ENCODE measurements around the gene C1orf198.
"Not testable (repeated sequence)": the region's sequence is repeated elsewhere in the genome, so short reads cannot be mapped to it uniquely, and the experiment has no call there.

C1orf198 gene

GRCh38 chr1:230858918-230859729, 9.2 kb downstream of the C1orf198 start:
- no peak for DNase-seq

DNA sequence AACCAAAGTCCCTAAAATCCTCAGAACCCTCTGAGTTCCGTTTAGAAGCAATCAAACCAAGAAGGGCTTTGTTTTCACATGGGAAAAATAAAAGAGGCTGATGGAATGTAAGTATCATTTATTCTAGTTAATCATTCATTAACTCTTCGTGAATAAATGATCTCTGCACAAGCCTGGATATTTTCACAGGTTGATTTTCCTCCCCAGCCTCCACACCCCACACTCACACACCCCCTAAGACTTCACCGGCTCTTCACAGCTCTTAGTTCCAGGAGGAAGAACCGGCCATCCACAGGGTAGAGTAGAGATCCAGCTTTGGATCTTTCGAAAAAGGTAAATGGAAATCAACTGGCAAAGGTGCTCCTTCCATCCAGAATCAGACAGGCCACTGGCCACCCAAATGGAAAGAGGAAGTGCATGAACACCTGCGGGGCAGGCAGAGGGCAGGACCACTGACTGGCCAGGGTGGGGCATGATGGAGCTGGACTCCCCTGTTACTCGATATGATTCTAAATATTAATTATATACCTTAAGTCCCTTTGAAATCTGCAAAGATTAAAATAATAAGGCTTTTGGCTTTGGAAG, 10.0 kb downstream of the C1orf198 start:
- DNase-seq, result no peak

DNA sequence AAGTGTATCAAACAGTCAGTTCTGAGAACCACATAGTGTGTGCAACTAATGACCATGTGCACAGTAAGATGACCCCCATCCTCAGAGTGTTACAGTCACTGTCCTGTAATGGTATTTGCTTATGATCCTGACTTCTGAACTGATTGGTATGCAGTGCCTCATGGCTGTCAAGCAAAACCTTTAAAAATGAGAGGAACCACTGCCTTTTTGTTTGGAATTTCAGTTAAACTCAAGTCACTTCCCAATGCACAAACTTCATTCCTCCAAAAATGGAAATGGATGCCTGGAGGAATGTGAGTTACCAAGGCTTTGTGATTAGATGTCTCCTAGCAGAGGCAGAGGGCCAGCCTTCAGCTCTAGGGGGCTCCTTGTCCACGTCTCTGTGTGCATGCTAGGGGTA, 10.5 kb downstream of the C1orf198 start:
- DNase-seq, result no peak

GRCh38 chr1:230857077-230857476, 11.2 kb downstream of the C1orf198 start:
- no peak for DNase-seq

DNA sequence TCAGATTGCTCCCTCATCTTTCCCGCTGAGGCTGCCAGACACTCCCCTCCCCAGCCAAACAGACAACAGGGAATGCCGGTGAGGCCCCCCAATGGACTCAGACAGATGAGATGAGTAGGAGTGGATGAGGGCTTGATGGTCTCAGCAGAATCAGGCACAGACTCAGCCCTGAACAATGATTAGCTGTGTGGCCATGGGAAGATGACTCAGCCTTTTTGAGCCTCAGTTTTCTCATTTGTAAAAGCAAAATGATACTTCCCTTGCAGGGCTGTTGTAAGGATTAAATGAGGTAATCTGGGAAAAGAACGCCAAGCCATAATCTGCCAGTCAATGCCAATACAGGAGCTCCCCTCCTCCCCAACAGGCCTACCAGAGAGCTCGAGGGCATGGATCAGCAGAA, 12.4 kb downstream of the C1orf198 start:
- no peak for DNase-seq

GRCh38 chr1:230854423-230854822, 13.9 kb downstream of the C1orf198 start:
- DNase-seq, result no peak

GRCh38 chr1:230853731-230854130, 14.6 kb downstream of the C1orf198 start:
- DNase-seq, result no peak

GRCh38 chr1:230852959-230853358, 15.4 kb downstream of the C1orf198 start:
- DNase-seq, result no peak

- no peak for DNase-seq
Observed at GRCh38 chr1:230851291-230851691, 17.0 kb downstream of the C1orf198 start.

- no peak for DNase-seq
Observed at GRCh38 chr1:230850547-230850946, 17.8 kb downstream of the C1orf198 start.

DNA sequence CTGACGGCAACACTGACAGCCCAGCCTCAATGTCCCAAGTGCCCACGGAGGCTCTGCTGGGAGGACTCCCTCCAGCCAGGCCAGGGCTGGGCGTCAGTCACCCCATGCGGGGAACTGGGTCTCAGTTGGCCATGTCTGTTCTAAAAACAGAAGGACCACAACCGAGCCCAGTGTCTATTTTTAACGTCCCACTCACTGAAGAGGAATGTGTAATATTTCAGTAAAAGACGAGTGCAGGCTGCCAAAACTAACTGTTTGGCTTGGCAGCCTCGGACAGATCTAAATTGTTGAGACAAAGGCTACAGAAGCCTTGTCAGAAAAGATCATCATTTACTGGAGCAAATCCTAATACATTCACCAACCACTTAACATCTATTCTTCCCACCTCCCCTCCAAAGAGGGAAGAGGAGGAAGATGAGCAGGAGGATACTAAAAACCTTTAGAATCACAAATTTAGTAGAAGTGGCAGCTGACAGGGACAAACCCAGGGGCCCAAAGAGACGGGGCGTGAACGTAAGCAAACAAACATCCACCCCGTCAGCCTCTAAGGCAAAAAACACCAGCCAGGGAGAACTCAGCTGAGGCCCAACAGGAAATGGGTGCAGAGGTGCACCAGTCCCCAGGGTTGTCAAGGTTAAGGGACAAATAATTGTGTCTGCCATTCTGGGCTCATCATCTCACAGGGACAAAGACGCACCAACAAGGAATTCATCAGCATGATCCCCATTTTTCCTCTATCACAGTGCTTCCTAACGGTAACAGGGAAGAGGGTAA, 18.7 kb downstream of the C1orf198 start:
- DNase-seq, result no peak

DNA sequence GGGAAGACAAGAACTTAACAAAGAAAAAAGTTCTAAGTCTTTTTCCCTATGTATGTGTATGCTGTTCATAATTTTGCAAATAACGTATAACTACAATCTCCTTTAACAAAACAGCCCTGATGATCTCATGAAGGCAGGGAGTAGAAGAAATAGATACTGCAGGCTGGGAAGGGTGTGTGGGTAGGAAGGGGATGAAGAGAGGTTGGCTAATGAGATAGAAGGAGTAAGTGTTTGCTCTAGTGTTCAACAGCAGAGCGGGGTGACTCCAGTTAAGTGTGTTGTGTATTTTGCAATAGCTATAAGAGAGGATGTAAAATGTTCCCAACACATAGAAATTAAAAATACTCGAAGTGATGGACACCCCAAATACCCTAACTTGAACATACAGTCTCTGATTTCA, 20.1 kb downstream of the C1orf198 start:
- no peak for DNase-seq

- not testable (repeated sequence) for DNase-seq
Observed at GRCh38 chr1:230845184-230845583, 23.1 kb downstream of the C1orf198 start.

GRCh38 chr1:230844561-230844960, 23.8 kb downstream of the C1orf198 start:
- DNase-seq, result no peak

DNA sequence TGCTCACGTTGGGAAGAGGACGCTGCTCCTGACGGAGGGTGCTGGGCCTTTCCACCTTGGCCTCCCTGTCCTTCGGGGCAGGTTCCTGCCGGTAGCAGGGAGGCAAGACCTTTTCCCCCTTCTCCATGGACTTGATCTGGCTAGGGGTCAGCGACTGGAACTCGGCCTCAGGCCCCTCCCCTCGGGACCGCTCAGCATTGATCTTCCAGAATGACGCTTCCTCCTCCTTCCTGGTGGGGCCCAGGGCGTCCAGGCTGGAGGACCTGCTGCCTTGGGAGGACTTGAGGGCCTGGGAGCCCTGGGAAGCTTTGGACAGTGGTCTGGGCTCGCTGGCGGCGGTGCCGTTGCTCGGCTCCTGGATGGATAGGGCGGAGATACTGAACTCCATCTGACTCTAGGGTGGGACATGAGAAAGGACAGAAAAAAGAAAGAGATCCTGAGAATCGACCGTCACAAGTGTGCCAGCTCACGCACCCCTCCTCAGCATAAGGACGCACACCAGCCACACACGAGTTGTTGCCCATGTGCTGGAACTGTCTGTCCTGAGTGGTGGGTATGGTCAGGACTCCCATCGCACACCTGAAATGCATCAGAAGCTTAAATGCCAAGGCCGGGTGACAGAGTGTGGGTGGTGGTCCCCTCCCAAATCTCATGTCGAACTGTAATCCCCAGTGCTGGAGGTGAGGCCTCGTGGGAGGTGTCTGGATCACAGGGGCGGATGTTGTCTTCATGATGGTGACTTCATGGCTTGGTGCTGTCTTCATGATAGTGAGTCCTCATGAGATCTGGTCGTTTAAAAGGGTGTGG, 24.6 kb downstream of the C1orf198 start:
- DNase-seq, result no peak

- DNase-seq, result no peak
Observed at GRCh38 chr1:230842801-230843200, 25.5 kb downstream of the C1orf198 start.

DNA sequence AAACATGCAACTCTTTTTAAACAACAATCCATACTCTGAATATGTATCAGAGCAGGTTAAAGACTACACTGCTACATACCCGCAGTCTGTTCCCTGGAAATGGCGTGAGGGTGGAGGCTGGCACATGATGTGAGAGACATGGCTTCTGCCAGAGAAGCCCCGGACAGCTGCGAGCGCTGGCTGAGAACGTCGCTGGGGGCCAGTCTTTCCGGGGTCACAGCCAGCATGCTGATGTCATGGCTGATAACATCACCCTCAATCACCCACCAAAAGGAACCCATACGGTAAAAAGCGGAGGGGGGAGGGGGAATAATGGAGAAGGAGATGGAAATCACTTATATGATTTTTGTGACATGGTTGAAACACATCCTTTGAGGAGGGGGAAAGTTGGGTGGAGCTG, 29.1 kb downstream of the C1orf198 start:
- DNase-seq, result no peak

DNA sequence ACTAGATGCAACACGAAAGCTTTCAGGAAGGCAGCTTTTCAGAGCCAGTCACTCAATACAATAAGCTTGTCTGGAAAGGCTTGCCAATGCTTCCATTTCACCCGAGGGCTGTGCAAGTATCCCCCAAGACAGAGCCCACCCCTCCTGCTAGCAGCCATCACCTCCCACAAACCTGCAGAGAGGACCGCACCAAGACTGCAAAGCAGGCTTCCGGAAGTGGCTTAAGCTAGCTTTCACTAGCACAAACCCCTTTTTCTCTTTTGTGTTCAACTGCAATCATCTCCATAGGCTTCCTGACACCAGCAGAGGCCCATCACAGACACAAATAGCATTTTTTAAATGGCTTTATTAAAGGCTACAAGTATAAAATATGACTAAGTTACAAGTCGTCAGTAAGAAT, 31.5 kb downstream of the C1orf198 start:
- no peak for DNase-seq

DNA sequence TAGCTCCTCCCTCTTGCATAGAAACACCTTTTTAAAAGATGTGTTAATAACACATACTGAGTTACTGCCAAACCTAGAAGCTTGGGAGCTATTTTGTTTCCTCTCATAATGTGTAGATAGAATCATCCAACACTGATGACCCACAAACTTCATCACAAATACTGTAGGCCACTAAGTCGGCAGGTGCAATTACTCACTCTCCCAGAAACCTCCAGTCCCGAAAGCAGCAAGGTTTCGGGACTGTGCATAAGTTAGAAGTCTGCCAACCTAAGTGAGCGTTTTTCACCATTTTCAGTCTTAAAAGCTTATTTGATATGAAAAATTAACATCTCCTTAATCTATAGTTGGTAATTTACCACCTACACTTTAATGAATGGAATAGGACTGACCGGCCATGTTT, 32.0 kb downstream of the C1orf198 start:
- DNase-seq, result no peak

- DNase-seq, result no peak
Observed at GRCh38 chr1:230834292-230834691, 34.0 kb downstream of the C1orf198 start.

DNA sequence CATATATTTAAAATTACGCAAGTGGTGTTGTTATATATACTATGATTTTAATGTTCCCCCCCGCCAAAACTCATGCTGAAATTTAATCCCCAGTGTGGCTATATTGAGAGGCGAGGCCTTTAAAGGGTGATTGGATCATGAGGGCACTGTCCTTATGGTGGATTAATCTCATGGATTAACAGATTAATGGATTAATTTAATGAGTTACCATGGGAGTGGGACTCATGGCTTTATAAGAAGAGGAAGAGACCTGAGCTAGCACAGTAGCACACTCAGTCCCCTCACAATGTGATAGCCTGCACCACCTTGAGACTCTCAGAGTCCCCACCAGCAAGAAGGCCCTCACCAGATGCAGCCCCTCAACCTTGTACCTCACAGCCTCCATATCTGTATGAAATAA, 34.8 kb downstream of the C1orf198 start:
- no peak for DNase-seq

DNA sequence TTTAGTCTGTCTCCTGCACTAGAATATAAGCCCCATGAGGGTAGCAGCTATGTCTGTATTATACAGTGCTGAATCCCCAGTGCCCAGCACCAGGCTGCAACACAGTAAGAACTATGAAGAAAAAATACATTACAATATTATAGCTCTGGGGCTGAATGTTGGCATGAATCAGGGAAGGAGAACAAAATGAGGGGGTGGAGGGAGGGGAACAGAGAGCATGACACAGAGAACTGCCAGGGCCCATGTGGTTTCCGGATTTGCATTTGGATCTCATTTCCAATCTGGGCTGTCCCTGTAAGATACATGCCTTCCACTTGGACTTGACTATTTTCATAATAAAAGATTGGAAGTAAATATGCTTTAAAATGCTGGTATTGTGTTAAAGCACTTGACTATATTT, 35.8 kb downstream of the C1orf198 start:
- no peak for DNase-seq

DNA sequence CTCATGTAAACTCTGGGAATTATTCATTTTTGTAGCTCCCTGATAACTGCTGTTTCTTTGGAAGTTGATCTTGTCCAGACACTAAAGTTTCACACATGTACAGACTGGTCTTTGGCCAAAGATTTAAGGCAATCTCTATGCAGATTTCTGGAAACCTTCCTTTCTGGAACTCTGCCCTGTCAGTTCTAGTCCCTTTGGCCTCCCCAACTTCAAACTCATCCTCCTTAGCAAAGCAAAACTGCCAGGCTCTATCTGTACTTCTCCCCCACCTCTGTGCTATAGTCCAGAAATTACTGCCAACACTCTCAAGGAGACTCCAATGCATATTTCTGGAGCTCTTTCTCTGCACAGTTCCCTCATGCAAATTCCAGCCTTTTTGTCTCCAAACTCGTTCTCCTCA, 36.5 kb downstream of the C1orf198 start:
- DNase-seq, result no peak

Data from activated effector memory CD4-positive, alpha-beta T cell treated with Interleukin-2 at 50 U/mL for 16 hours (primary cell).